Chondrocyte (in vitro differentiated cells): Measurements from ENCODE around the gene MLLT1. TPM values are rescaled to one million over a fixed set of nuclear protein-coding genes. Genes with fewer than 3 reads are reported as not detected.

ENCODE experiments used
- DNase-seq: peaks from one replicate; pipeline ENCODE4 v3.0.0; 2021; ENCODE audit warnings: mixed read lengths, low spot score
- H3K27ac Mint-ChIP-seq: one replicate; pipeline ENCODE4 v1.8.0; 2021; ENCODE audit warnings: mild to moderate bottlenecking, moderate library complexity, mixed read lengths; ENCODE audit not compliant: unreplicated experiment
- H3K27me3 Mint-ChIP-seq: 2 replicates; pipeline ENCODE4 v1.8.0; 2021; ENCODE audit warnings: low read depth, mixed read lengths
- H3K36me3 Mint-ChIP-seq: 2 replicates; pipeline ENCODE4 v1.8.0; 2021; ENCODE audit warnings: low read depth, mixed read lengths
- H3K4me1 Mint-ChIP-seq: 2 replicates; pipeline ENCODE4 v1.8.0; 2021; ENCODE audit warnings: low read depth, mild to moderate bottlenecking, mixed read lengths
- H3K4me3 Mint-ChIP-seq: one replicate; pipeline ENCODE4 v1.8.0; 2021; ENCODE audit warnings: mild to moderate bottlenecking, moderate library complexity, mixed read lengths; ENCODE audit not compliant: unreplicated experiment
- H3K9me3 Mint-ChIP-seq: 2 replicates; pipeline ENCODE4 v1.8.0; 2021; ENCODE audit warnings: low read depth, mixed read lengths
- total RNA-seq: library from RNA; stranded (reverse); gene quantifications from 3 replicates; pipeline ENCODE4 v1.2.1, GENCODE V29; 2021
- TF ChIP-seq, protein P1 (sequence below): fragments of 200-600 bp; sonication (generic); IDR thresholded peaks from 2 replicates; pipeline ENCODE4 v1.5.0; 2021; ENCODE audit warnings: antibody characterized with exemption, mild to moderate bottlenecking, moderate library complexity

MLLT1 gene
- total RNA-seq, 1 donor from 2014 or later, result 60.9 TPM

DNA sequence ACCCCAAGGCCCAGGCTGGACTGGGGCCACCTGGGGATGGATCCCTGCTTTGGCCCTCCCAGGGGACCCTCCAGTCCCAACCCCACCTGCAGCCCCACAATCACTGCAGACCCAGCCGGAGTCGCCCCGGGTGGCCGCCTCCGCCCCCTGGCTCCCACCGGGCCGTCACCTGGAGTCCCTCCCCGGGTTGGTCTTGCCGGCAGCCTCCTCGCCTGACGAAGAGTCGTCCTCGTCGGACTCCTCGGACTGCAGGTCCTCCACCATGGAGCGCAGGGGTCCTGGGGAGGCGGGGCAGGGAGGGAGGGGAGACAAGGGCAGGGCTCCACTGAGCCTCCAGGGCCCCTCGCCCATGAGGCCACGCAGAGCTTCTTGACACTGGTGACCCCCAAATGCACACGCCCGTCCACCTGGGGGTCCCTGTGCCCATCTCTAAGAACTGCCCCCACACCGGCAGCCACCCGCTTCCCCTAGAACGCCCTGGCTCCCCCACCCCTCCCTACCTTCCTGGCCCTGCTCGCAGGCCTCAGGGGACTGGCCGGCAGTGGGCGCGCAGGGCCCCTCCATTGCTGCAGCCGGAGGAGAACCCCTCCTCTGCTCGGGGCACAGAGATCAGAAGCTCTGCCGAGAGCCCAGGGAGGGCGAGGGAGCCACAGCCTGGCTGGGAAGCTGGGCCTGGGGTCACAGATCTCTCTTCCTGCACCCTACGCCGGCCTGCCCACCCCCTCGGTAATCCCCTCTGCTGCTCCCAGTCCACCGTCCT, 63.4 kb downstream of the MLLT1 start:
- no peaks in the 10 kb centered on the region for H3K27me3 Mint-ChIP-seq
- peak; percentile 83 for DNase-seq
- H3K36me3 Mint-ChIP-seq, result peaks cover 6% of the 10 kb centered on the region
- H3K9me3 Mint-ChIP-seq, result no peaks in the 10 kb centered on the region
- H3K4me3 Mint-ChIP-seq, result no peak overlapping the region
- peaks cover 7% of the 10 kb centered on the region for H3K4me1 Mint-ChIP-seq
- TF ChIP-seq, protein P1, sequence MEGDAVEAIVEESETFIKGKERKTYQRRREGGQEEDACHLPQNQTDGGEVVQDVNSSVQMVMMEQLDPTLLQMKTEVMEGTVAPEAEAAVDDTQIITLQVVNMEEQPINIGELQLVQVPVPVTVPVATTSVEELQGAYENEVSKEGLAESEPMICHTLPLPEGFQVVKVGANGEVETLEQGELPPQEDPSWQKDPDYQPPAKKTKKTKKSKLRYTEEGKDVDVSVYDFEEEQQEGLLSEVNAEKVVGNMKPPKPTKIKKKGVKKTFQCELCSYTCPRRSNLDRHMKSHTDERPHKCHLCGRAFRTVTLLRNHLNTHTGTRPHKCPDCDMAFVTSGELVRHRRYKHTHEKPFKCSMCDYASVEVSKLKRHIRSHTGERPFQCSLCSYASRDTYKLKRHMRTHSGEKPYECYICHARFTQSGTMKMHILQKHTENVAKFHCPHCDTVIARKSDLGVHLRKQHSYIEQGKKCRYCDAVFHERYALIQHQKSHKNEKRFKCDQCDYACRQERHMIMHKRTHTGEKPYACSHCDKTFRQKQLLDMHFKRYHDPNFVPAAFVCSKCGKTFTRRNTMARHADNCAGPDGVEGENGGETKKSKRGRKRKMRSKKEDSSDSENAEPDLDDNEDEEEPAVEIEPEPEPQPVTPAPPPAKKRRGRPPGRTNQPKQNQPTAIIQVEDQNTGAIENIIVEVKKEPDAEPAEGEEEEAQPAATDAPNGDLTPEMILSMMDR, result no peak
- H3K27ac Mint-ChIP-seq, result no peak overlapping the region

DNA sequence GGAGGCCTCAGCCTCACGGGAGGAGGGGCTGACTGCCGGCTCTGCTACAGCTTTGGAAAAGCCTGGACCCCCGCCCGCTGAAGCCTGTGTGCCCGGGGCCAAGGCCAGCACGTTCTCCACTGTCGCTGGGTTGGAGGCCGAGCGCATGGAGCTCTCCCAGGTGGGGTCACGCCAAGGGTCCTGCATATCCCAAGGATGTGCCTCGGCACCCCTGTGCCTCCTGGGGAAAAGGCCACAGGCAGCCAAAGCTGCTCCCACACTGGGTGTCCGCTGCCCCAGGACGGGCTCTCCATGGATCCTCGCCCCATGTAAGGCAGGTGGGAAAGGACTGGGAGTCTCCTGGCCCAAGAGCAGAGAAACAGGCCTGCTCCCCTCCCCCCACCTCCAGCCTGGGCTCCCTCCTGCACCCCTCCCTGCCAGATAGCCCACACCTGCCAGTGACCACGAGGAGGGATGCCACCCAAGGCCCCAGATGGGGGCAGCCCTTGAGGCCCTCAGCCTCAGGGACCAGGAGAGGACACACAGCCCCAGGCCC, 64.0 kb downstream of the MLLT1 start:
- TF ChIP-seq, protein P1, result no peak
- Mint-ChIP-seq H3K27me3 (no peaks in the 10 kb centered on the region), H3K4me3 (no peak overlapping the region), H3K27ac (no peak overlapping the region), H3K4me1 (peaks cover 7% of the 10 kb centered on the region), H3K9me3 (no peaks in the 10 kb centered on the region), H3K36me3 (peaks cover 6% of the 10 kb centered on the region)
- DNase-seq, result peak; percentile 84

DNA sequence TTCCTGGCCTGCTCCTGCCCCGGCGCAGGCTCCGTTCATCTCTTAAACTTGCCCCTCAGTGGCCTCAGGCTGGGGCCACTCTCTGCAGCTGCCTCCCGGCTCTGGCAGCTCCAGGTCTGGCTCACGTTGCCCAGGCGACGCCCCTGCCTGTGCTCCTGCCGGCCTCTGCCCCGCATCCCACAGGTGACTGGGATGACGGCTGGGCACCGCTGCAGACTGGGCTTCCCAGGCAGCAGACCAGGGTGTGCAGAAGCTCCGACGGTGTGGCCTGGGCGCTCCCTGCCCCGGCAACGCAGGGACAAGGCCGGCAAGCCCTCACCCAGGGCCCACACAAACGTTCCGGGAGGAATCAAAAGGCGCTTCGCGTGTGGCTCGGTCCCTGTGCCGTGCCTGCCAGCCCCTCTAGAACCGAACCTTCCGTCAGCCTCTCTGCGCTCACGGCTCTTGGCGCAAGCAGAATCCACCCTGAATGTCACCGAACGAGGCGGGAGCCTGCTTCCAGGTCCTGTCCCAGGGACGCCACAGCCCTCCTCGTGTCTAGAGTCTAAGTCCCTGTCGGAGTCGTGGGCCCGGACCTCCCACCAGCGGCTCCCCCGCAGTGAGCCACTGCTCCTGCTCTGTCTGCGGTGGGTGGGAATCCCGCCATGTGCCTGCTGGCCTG, 64.8 kb downstream of the MLLT1 start:
- peak; percentile 84 for DNase-seq
- H3K27me3 Mint-ChIP-seq, result no peaks in the 10 kb centered on the region

DNA sequence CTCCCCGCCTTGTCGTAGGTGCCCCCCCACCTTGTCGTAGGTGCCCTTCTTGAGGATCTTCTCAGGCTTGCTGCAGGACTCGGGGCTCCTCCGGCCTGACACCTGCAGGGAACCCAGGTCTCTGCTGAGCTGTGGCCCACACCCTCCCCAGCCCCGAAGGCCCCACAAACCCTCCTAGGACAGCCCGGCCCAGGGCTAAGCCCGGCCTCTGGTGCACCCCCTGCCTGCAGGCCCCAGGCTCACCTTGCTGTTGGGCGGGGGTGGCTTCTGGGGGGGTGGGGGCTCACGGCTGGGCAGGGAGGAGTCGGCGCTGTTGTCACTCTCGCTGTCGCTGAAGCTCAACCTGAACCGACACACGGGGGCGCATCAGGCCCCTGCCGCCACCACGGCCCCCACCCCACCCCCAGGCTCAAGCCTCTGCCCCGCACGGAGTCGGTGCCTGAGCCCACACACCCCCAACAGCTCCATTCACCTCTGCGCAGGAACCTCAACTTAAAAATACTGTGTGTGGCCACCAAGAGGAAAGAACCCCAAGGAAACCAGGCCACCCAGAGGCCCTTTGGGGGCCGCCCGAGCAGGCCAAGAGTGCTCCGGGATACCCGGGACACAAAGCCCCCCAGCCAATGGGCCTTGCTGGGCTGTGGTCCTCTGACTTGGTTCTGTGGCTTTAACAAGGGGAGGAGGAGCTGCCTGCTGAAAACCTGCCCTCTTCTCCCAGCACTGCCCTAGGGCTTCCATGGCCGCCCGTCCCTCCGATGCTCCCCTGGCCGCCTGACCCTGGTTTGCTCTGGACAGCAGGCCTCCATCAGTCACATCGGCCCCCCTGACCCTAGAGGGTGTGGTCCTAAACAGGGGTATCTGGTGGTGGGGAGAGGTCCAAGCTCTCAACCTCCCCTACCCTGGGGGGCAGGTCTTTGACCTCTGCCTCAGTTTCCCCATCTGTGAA, 65.8 kb downstream of the MLLT1 start:
- DNase-seq, result peak; percentile 75
- no peak overlapping the region for H3K27ac Mint-ChIP-seq
- H3K4me1 Mint-ChIP-seq, result peaks cover 7% of the 10 kb centered on the region
- H3K9me3 Mint-ChIP-seq, result no peaks in the 10 kb centered on the region
- H3K36me3 Mint-ChIP-seq, result peaks cover 6% of the 10 kb centered on the region
- H3K4me3 Mint-ChIP-seq, result no peak overlapping the region
- H3K27me3 Mint-ChIP-seq, result no peaks in the 10 kb centered on the region
- TF ChIP-seq, protein P1, result no peak

More for the DNA sequence above, 64.8 kb downstream of the MLLT1 start:
- Mint-ChIP-seq H3K4me1 (peaks cover 7% of the 10 kb centered on the region), H3K4me3 (no peak overlapping the region), H3K9me3 (no peaks in the 10 kb centered on the region), H3K36me3 (peaks cover 6% of the 10 kb centered on the region), H3K27ac (no peak overlapping the region)
- TF ChIP-seq, protein P1, result no peak

DNA sequence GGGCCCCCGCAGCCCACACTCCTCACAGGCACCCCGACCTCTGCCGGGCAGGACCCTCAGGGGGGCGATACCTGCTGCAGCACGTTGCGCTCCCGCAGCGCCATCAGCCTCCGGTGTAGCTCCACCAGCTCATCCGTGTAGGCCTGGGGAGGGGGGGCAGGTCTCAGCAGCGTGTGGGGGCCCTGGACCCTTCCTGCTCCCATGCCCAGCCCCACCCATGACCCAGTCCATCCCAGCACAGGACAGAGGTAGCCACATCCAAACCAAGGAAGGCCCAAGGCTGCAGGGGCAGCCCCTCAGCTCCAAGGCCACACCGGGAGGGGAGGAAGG, 66.5 kb downstream of the MLLT1 start:
- Mint-ChIP-seq H3K36me3 (peaks cover 6% of the 10 kb centered on the region), H3K4me1 (peaks cover 3% of the 10 kb centered on the region), H3K27me3 (no peaks in the 10 kb centered on the region), H3K9me3 (no peaks in the 10 kb centered on the region), H3K4me3 (no peak overlapping the region), H3K27ac (no peak overlapping the region)
- TF ChIP-seq, protein P1, result no peak
- peak; percentile 85 for DNase-seq
